NCI-H1436 (cell line): ENCODE data around the gene PAM16.
A peak's percentile ranks its signal among the peaks of the same experiment; 100 is the strongest.
"Not testable (repeated sequence)": the region's sequence is repeated elsewhere in the genome, so short reads cannot be mapped to it uniquely, and the experiment has no call there.

Experiments
- DNase-seq: peaks from one replicate; lab custom pipeline; 2025; lab: John Stamatoyannopoulos, UW

PAM16 gene

DNA sequence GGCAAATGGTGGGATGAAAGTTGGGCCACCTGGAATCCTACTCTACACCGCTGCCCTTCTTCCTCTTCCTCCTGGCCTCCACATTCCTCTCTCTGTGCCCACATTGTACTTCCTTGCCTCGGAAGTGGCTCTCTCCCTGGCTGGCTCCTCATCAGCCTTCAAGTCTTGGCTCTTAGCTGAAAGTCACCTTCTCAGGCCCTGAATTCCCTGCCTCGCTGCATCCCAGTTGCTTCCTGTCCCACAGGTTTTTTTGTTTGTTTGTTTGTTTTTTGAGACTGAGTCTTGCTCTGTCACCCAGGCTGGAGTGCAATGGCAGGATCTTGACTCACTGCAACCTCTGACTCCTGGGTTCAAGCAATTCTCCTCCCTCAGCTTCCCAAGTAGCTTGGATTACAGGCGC, 2.6 kb upstream of the PAM16 start:
- no peak for DNase-seq

DNA sequence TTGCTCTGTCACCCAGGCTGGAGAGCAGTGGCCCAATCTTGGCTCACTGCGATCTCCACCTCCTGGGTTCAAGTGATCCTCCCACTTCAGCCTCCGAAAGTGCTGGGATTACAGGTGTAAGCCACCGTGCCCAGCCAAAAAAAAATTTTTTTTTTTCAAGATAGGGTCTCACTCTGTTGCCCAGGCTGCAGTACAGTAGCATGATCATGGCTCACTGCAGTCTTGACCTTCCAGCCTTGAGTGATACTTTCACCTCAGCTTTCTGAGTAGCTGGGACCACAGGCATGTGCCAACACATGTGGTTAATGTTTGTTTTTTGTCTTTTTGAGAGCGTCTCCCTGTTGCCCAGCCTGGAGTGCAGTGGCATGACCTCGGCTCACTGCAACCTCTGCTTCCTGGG, 1.7 kb upstream of the PAM16 start:
- DNase-seq, result no peak

DNA sequence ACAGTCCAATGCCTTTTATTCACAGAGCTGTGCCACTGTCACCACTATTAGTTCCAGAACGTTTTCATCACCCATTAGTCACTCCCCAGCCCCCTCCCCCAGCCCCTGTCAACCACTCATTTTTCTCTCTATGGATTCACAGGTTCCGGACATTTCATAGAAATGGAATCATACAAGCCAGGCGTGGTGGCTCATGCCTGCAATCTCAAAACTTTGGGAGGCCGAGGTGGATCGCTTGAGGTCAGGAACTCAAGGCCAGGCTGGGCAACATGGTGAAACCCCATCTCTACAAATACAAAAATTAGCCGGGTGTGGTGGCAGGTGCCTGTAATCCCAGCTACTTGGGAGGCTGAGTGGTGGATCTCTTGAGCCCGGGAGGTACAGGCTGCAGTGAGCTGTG, 759 bp upstream of the PAM16 start:
- DNase-seq, result no peak

DNA sequence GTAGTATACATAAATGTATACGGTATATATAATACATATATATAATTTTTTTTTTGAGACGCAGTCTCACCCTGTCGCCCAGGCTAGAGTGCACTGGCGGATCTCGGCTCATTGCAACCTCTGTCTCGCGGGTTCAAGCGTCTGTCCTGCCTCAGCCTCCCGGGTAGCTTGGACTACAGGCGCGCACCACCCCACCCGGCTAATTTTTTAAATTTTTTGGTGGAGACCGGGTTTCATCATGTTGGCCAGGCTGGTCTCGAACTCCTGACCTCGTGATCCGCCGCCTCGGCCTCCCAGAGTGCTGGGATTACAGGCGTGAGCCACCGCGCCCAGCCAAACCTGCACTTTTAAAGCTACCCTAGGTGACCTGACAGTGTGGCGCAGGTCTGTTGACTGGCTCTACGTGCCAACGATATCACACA, 745 bp downstream of the PAM16 start:
- DNase-seq, result no peak

DNA sequence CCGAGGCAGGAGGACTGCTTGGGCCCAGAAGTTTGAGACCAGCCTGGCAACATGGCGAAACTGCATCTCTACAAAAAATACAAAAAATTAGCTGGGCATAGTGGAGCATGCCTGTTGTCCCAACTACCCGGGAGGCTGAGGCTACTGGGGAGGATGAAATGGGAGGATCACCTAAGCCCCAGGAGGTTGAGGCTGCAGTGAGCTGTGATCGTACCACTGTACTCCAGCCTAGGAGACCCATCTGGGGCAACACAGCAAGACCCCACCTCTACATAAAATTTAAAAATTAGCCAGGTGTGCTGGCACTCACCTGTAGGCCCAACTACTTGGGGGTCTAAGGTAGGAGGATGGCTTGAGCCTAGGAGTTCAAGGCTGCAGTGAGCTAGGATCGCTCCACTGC, 1.8 kb downstream of the PAM16 start:
- DNase-seq, result no peak

DNA sequence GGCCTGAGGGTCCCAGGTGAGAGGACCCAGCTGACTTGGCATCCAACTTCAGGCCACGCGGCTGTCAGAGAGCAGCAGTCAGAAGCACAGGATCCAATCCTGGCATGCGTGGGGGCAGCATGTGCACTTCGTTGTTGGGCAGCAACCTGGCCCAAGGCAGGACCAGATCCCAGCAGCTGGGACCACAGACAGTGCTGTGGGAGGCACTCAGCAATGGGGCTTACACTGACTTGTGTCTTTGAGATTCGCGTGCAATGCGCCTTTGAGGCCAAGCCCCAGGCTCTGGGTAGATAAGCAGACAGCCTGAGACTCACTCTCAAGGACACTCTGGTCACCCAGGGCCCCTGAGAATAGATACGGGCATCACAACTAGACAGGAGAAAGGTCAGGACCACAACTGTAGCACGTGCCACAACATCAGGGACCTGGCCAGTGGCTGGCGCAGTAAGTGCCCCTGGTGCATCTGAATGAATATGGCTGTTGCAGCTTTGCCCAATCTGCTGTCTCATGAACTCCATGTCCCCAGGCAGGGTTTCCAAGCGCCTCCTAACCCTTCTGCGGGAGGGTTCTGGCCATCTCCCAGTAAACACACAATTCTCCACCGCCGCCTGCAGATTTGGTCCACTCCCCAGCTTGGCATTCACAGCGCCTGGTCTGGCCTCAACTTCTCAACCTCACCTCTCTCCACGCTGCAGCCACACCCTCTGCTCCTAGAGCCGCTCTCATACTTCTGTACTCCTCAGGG, 3.2 kb downstream of the PAM16 start:
- DNase-seq, result no peak

DNA sequence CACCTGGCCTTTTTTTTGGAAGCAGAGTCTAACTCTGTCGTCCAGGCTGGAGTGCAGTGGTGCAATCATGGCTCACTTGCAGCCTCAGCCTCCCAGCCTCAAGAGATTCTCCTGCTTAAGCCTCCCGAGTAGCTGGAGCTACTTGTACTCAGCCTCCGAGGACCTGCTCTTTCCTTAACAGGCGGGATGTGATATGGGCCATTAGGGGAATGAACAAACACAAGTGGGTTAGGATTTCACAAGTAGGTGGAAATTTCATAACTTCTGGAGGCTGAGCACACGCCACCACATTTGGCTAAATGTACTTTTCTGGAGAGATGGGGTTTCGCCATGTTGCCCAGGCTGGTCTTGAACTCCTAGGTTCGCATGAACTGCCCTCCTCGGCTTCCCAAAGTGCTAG, 4.1 kb downstream of the PAM16 start:
- DNase-seq, result no peak

DNA sequence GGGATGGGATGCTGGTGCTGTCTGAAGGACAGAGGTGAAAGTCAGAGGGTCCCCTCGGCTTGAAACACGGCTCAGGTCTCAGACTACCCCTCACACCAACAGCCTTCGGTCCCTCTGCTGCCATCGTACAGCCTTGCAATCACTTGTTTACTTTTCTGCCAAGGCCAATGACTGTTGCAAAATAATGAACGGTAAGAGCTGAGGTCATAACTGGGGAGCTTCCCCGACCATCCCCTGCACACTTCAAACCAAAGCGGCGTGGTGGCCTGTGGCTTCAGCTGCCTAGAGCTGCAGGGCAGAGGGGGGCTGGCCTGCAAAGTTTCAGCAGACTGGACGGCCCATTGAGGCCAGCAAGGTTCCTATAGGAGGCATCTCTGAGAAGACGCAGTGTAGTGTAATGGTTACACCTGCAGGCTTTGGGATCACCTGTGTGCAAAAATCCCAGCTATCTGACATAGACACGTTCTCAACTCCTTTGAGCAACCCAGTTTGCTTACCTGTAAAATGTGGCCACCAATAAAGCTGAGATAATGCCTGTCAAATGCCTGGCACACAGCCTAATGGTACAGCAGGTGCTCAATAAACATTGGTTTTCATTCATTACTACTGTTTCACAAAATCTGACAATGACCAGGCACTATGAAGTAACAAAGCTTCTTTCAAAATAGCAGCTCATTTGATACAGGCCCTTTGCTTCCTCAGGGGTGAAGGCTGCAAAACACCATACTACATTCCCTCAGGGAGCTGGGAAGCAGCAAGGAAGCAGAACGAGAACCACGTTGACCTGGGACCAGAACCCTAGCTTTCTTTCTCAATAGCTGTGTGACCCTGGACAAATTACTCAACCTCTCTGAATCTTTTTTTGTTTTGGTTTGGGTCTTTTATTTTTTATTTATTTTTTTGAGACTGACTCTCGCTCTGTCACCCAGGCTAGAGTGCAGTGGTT, 5.0 kb downstream of the PAM16 start:
- DNase-seq, result no peak

DNA sequence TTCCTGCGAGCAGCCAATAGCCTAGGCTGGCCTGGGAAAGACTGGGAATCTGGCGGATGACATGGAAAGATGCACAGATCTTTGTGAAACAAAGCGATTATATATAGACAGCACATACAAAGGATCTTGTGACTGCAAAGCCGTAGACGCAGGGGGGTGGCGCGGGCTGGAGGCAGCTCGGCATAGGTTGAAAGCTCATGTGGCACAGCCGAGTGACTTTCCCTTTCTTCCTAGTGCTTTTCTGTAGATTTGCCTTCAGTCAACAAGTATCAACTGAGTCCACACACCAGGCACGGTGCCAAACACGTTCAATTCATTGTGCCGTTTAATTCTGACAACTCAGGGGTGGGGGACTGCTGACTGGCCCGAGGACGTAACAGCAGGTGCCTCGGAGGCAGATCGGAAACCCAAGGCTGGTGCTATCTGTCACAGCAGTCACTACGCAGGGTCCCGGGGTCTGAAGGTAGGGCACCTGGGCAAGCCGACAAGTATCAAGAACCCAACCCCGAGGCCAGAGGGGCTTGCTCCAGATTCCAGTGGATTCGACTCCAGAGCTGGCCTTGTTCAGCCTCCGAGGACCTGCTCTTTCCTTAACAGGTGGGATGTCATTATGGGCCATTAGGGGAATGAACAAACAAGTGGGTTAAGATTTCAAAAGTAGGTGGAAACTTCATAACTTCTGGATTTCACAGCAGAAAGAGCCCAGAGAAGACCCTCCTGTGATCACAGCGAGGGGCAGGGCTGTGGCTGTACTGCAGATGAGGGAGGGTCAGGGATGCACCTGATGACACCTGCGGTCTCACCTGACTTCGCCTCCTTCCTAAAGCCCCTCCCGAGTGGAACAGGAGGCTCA, 5.9 kb downstream of the PAM16 start:
- peak; percentile 55 for DNase-seq

DNA sequence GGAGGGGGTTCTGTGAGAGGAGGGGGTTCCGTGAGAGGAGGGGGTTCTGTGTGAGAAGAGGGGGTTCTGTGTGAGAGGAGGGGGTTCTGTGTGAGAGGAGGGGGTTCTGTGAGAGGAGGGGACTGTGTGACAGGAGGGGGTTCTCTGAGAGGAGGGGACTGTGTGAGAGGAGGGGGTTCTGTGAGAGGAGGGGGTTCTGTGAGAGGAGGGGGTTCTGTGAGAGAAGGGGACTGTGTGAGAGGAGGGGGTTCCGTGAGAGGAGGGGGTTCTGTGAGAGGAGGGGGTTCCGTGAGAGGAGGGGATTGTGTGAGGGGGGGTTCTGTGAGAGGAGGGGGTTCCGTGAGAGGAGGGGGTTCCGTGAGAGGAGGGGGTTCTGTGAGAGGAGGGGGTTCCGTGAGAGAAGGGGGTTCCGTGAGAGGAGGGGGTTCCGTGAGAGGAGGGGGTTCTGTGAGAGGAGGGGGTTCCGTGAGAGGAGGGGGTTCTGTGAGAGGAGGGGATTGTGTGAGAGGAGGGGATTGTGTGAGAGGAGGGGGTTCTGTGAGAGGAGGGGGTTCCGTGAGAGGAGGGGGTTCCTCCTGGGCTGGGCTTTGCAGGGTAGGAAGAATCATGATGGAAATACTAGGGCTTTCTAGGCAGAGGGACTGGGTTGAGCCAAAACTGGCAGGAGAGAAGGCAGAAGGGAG, 6.7 kb downstream of the PAM16 start:
- not testable (repeated sequence) for DNase-seq

DNA sequence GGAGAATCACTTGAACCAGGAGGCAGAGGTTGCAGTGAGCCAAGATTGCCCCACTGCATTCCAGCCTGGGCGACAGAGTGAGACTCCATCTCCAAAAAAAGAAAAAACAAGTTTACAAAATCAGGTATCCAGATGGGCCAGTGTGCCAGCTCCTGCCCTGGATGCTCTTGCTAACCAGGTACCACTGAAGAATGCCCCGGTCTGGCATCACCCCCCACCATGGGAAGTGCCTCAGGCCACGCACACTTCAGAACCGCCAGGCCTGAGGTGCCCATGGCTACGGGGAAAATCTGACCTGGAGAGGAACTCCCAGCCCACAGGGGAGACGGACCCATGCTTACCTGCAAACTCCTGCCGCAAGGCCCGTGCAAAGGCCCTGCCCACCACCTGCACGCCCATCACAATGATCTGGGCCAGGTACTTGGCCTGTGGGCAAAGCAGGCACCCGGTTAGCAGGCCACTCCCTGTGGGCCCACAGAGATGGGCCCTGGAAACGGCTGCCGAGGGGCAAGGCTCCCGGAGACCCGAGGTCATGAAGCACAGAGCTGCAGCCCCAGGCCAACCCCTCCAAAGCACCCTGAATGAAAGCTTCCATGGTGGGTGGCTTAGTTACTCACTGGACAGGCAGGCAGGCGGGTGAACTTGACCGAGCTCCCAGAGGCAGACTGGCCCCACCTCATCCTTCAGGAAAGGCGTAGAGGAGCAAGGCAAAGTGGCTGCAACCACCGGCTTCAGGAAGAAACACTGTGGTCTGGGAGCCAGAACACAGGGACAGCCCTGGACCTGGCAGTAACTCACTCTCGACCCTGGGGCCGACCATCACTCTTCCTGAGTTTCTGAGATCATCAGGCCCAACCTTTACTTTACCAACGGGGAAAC, 8.0 kb downstream of the PAM16 start:
- no peak for DNase-seq

DNA sequence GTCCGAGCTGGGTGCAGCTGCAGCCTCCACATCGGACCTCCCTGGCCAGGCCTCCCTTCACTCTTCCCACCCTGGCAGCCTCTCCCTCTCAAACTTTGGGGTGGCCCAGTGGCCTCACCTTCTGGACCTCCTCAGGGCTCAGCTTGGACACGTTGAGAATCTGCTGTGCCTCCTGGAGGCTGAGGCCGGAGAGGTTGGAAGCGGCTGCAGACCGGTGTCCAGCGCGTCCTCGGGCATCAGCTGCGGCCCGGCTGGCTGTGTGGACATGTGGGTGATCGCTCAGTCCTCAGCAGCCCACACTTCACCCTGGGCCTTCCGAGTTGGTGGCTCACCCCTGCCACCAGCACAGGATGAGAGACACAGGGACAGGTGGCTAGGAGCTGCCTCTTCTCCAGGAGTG, 9.9 kb downstream of the PAM16 start:
- DNase-seq, result no peak

DNA sequence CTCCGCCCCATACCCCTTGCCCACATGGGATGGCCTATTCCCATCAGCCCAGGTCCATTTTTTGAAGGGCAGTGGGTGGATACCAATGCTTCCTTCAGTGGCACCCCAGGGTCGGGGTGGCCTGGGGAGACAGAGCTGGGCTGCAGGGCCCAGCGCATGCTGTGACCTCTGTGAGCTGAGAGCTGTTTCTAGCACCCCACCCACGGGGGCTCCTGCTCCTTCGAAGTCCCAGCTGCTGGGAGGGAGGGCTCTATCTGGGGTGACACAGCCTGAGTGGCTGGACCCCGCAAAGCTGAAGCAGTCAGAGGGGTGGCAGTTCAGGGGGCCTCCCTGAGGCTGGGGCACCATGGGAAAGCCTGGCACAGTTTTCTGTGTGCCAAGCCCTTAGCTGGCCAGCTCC, 10.7 kb downstream of the PAM16 start:
- DNase-seq, result no peak

DNA sequence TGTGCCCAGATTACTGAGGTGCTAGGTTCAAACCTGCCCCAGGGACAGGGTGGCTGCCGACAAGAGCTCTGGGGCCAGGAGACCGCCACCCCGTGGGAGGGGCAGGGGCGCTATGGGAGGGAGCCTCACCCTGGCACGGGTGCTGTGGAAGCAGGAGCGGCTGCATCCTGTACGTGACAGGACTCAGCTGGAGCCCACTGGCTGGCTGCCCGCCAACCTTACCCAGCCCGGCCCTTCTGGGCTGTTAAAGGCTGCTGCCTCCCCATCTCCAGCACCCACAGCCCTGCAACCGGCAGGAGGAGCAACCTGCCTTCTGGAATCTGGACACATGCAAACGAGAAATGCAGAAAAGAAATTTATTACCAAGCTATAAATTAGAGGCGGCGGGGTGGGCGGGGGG, 11.2 kb downstream of the PAM16 start:
- DNase-seq, result peak; percentile 16

DNA sequence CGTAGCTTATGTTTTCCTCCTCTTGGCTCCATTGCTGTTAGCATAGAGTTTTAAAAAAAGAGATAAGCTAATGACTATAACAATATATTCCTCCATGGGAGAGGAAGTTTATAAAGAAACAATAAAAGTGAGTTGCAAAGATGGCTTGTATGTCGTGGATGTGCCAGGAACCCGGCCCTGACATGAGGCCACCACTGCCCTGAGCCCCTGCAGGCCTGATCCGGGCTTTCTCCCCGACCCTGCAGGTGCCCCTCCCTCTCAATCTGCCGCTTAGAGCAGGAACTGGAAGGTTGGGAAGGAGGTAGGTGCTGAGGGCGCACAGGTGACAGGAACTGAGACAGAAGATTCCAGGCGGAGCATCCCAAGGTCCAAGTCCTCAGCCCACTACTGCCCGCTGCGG, 11.7 kb downstream of the PAM16 start:
- DNase-seq, result no peak

DNA sequence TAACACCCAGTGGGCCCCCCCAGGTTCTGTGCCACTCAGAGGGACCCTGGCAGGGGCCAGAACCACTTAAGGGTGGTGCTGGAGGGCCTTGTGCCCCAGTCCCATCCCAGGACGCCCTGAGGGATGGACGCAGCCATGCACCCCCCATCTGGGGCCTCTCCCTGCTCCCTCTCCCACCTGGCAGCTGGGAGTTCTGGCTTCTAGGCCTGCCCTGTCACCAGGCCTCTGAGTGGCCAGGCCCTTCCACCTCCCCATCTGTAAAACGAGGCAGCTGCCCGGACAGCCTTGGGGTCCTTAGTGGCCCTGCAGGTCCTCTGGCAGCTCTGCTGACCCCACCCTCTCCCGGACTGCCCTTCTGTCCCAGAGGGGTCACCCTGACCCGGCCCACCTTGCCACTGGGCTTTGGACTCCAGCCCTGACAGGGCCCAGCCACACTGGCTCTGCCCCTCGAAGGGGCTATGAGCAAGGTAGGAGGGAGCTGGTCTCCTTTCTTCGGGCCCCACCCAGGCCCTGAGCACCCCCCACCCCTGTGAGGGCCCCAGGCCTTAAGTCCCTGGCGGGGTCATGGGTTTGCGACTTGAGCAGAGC, 12.3 kb downstream of the PAM16 start:
- no peak for DNase-seq

DNA sequence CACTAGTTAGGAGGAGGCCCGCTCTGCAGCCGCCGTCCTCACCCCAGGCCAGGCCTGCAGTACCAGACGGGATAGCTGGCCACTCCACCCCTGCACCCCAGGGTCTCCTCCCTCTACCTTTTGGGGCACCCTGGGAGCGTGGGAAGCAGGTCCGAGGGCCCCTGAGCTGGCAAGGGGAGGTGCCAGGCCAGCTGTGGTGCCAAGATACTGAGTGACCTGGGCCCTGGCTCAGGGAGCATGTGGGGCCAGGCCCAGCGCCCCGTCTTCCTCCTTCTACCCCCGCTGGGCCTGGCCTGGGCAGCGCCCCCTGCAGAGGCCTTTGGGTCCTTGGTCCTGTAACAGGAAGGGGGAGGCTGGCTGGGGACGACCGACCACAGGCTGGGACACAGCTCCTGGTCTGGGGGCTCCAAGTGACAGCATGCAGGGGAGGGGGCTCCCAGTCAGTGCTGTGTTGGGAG, 13.0 kb downstream of the PAM16 start:
- no peak for DNase-seq

DNA sequence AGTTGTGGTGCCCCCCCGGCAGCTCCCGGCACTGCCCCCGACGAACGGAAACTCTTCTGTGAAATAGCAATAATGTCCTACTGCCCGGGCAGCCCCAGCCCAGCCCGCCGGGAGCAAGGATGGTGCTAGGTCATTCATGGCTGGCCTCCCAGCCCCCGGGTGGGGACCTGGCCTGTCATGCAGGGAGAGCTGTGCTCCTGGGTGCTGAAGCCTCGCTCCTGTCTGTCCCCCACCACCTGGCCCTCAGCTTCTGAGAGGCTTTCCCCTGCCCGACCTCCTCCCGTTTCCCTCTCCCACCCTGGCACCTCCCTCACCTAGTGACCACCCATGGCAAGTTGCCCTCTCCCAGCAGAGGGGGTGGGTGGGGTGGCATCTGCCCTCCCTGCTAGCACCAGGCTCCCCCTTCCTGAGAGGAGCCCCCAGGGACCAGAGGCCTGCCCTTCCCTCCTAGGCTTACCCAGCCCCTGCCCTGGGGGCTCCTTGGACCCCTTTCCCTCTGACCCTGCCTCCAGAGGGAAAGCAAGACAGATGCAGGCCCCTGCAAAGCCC, 13.5 kb downstream of the PAM16 start:
- no peak for DNase-seq

DNA sequence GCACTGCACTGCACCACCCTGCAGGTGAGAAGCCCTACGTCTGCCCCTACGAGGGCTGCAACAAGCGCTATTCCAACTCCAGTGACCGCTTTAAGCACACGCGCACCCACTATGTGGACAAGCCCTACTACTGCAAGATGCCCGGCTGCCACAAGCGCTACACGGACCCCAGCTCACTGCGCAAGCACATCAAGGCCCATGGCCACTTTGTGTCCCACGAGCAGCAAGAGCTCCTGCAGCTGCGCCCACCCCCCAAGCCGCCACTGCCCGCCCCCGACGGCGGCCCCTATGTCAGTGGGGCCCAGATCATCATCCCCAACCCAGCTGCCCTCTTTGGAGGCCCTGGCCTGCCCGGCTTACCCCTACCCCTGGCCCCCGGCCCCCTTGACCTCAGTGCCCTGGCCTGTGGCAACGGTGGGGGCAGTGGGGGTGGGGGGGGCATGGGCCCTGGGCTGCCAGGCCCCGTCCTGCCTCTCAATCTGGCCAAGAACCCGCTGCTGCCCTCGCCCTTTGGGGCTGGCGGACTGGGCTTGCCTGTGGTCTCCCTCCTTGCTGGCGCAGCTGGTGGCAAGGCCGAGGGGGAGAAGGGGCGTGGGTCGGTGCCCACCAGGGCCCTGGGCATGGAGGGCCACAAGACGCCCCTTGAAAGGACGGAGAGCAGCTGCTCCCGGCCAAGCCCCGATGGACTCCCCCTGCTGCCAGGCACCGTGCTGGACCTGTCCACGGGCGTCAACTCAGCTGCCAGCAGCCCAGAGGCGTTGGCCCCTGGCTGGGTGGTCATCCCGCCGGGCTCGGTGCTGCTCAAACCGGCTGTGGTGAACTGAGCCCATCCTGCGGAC, 14.2 kb downstream of the PAM16 start:
- DNase-seq, result no peak
